ENCODE results near the gene SLC4A1AP.

The SLC4A1AP gene

GRCh38 chr2:27723372-27724144 is 59.9 kb downstream of the SLC4A1AP start:
- DNase-seq (ENCODE audit: low read depth): no peak

- no peak for DNase-seq (ENCODE audit: low read depth)
These were observed 60.5 kb downstream of the SLC4A1AP start for GRCh38 chr2:27724191-27724590.

- DNase-seq (ENCODE audit: low read depth): no peak
These were observed 61.4 kb downstream of the SLC4A1AP start for GRCh38 chr2:27724905-27725701.

- DNase-seq (ENCODE audit: low read depth): no peak
These were observed 63.6 kb downstream of the SLC4A1AP start for GRCh38 chr2:27727257-27727656.

GRCh38 chr2:27728081-27728858 is 64.6 kb downstream of the SLC4A1AP start:
- DNase-seq (ENCODE audit: low read depth): no peak

GRCh38 chr2:27729198-27729597 is 65.5 kb downstream of the SLC4A1AP start:
- DNase-seq (ENCODE audit: low read depth): no peak

- DNase-seq (ENCODE audit: low read depth): no peak
These were observed 65.9 kb downstream of the SLC4A1AP start for GRCh38 chr2:27729614-27730013.

GRCh38 chr2:27730261-27730662 is 66.6 kb downstream of the SLC4A1AP start:
- no peak for DNase-seq (ENCODE audit: low read depth)

GRCh38 chr2:27730980-27731691 is 67.4 kb downstream of the SLC4A1AP start:
- no peak for DNase-seq (ENCODE audit: low read depth)

- DNase-seq (ENCODE audit: low read depth): no peak
These were observed 70.6 kb downstream of the SLC4A1AP start for GRCh38 chr2:27734305-27734704.

- DNase-seq (ENCODE audit: low read depth): no peak
These were observed 71.7 kb downstream of the SLC4A1AP start for GRCh38 chr2:27735263-27735904.

GRCh38 chr2:27736031-27736889 is 72.6 kb downstream of the SLC4A1AP start:
- DNase-seq (ENCODE audit: low read depth): no peak

- no peak for DNase-seq (ENCODE audit: low read depth)
These were observed 73.2 kb downstream of the SLC4A1AP start for GRCh38 chr2:27736890-27737204.

- peak; percentile 63 for DNase-seq (ENCODE audit: low read depth)
These were observed 74.1 kb downstream of the SLC4A1AP start for GRCh38 chr2:27737676-27738348.

GRCh38 chr2:27738349-27739057 is 74.8 kb downstream of the SLC4A1AP start:
- no peak for DNase-seq (ENCODE audit: low read depth)

GRCh38 chr2:27739058-27739373 is 75.3 kb downstream of the SLC4A1AP start:
- no peak for DNase-seq (ENCODE audit: low read depth)

GRCh38 chr2:27741673-27742072 is 78.0 kb downstream of the SLC4A1AP start:
- no peak for DNase-seq (ENCODE audit: low read depth)

- DNase-seq (ENCODE audit: low read depth): no peak
These were observed 78.9 kb downstream of the SLC4A1AP start for GRCh38 chr2:27742571-27742970.

Data from non-pigmented ciliary epithelial cell (primary cell).